HG03280 (cell line): Measurements from ENCODE around the gene DZIP1L.
A peak's percentile ranks its signal among the peaks of the same experiment; 100 is the strongest.

Experiments used
- ATAC-seq: cut with Tn5 transposase; IDR thresholded peaks from one replicate; pipeline ENCODE4 v1.9.1; 2021; ENCODE audit warnings: mild to moderate bottlenecking, moderate library complexity; ENCODE audit not compliant: unreplicated experiment

The DZIP1L gene

DNA sequence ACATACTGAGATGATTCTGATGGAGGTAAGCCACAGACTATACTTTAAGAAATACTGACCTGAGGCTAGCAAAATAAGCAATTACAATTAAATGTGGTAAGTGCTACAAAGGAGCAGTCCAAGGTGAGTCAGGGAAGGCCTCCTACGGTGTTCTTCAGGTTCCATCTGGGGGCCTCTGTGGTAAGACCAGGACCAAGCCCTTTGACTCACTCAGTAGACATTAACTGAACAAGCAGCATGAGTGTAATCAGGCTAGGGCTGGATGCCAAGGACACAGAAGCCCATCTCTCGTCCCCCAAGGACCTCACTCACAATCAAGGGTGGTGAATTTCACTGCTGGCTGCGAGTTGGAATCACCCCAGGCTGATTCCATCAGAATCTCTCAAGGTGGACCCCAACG is 37.3 kb downstream of the DZIP1L start:
- ATAC-seq: no peak

- ATAC-seq: no peak
Measured at GRCh38 chr3:138072796-138073195, 42.6 kb downstream of the DZIP1L start.

DNA sequence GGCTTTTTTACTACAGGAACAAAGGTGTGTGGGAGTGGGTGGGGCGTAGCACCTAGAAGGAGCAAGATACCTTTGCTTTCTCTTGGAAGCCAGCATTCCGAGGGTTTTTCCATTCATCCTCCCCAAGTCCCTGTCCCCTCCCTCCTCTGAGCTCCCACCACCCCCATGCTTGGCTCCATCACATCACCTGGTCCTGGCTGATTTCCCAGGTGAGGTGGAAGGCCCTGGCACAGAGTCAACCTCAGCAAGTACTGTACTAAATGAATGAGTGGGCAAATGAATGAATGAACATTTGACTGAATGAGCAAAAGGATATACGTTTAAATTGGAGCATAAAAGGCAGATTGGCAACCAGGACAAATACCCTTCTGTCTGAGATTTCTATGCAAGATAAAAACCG is 45.4 kb downstream of the DZIP1L start:
- ATAC-seq: no peak

GRCh38 chr3:138068579-138069174 is 46.7 kb downstream of the DZIP1L start:
- ATAC-seq: peak; percentile 74

GRCh38 chr3:138068046-138068445 is 47.4 kb downstream of the DZIP1L start:
- ATAC-seq: no peak

- ATAC-seq: no peak
Measured at GRCh38 chr3:138066972-138067371, 48.4 kb downstream of the DZIP1L start.

- peak; percentile 87 for ATAC-seq
Measured at GRCh38 chr3:138066383-138066782, 49.0 kb downstream of the DZIP1L start.

- ATAC-seq: no peak
Measured at GRCh38 chr3:138065949-138066348, 49.5 kb downstream of the DZIP1L start.

DNA sequence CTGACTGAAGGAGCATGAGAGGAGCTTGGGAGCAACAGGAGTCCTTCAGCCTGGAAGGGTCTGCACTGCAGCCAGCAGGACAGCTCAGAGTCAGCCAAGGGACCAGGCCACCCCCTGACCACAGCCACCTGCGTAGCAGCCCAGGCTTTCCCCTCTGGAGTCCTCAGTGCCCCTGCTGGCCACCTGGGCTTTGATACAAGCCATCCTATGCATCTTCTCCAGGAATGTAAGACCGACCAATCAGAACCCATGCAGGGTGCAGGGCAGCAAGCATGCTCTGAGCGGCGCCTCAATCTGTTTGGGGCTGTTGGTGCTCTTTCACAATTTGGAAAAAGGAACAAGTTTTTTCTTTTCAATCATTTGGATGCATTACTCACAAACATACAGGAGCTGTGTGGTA is 52.0 kb downstream of the DZIP1L start:
- ATAC-seq: no peak

DNA sequence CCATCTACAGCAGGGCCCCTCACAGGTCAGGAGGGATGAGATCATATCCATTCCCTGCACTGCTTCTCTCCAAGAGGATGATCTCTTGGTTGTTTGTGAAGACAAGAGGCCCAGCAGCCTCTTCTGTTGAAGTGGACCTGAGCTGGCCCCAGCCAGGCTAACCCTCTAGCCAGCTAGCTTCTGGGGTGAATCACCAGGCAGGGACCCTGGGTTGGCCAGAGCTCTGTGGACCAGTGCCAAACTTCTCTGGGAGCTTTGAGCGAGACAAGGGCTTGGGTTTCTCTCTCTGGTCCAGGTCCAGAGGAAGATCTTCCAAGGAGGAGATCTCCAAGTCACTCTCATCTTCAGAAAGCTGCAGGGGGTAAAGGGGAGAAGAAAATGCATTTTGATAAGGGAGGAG is 52.8 kb downstream of the DZIP1L start:
- ATAC-seq: no peak

DNA sequence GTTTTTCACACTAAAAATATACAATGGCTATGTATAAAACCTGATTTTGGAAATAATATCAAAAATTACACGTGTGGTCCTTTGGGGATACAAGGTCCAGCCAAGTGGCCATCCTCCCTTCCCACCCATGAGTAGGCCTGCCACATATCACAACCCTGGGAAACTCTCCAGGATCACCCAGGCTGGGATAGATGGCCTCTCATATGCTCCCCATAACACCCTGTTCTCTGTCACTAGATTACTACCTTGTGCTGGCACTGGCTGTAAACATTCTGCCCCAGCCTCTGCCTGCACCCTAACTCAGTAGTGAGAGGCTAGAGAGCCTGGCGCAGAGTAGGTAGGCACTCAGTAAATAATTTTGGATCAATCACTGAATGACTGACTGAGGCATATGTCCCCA is 53.4 kb downstream of the DZIP1L start:
- no peak for ATAC-seq

- no peak for ATAC-seq
Measured at GRCh38 chr3:138060792-138061191, 54.6 kb downstream of the DZIP1L start.

DNA sequence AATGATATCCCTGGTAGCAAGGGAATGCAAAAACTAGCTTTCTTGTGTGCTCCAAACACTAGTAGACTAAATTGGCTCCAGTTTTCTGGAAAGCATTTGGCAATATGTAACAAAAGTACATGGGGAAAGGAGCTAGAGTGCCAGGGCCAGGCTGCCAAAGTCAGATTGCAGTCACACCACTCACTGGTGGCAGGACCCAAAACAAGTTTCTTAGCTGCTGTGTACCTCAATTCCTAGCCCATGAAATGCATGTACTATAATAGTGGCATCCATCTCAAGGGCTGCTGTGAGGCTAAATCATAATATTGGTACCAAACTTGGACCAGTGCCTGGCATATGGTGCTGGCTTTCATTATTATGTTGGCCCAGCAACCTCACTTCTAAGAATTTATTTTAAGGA is 56.1 kb downstream of the DZIP1L start:
- no peak for ATAC-seq

DNA sequence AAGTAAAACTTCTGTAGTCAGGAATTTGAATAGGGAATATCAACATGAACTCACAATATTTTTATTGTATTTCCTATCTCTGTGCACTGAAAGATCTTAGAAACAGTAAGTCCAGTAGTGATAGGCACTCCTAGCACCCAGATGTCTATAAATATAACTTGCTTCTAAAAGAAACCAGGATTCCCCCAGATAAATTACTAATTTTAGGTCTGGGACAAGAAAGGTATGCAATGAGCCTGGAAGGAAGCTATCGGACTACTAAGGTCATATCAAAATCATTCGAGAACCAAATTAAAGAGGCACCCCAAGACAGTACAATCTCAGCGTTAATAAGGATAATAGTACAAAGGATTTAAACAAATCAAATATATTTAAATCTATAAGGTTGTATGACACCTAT is 58.0 kb downstream of the DZIP1L start:
- ATAC-seq: no peak

DNA sequence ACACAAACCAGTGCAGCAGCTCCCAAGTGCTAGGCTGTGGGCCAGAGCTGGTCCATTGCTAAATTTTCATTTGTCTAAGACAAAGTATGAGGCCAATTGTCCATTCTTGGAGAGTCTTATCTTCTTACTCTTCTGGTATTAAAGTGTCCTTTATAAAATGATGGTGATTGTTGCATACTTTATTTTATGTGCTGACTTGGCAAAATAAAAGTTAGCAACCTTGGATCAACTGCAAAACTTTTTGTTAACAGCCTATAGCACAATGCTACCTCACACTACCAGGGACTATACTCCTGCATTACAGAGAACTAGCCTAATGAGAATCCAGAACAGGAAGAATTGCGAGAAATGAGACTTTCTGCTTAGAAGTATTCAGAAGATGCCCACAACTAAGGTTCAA is 61.4 kb downstream of the DZIP1L start:
- ATAC-seq: no peak

DNA sequence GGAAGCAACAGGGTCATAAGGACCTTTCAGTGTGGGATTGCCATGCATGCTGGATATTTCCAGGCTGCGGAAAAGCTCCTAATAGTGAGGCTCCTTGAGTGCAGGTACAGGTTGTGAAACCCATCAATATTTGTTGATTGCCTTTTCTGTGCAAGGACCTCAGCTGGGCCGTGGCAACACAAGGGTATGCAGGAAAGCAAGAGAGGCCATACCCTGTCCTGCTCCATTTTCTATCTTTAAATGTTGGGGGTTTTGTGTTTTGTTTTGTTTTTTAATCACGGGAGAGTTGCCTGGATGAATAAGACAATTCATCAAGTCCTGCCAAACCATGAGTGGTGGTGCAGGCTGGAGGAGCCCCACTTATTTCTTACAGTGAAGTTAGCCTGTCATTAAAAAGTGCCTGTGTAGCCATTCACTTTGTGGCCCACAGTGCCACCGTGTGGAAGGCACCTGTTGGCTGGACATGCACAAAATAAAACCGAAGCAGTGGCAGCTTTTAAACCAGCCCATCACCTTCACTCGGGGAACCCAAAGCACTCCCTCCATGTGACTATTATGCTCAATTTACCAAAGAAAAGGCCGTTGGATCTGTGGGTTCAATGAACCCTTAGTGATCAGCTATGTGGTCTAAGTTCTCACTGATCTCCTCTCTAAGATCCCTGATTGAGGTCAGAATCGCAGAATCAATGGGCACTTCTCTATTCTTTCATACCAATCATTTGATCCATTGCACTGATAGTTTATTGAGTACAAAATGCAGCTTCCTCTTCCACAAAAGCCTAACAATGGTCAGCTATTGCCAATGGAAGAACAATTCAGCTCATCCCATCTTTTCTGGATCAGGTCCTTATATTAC is 63.2 kb downstream of the DZIP1L start:
- peak; percentile 58 for ATAC-seq

GRCh38 chr3:138049157-138049919 is 66.1 kb downstream of the DZIP1L start:
- no peak for ATAC-seq

DNA sequence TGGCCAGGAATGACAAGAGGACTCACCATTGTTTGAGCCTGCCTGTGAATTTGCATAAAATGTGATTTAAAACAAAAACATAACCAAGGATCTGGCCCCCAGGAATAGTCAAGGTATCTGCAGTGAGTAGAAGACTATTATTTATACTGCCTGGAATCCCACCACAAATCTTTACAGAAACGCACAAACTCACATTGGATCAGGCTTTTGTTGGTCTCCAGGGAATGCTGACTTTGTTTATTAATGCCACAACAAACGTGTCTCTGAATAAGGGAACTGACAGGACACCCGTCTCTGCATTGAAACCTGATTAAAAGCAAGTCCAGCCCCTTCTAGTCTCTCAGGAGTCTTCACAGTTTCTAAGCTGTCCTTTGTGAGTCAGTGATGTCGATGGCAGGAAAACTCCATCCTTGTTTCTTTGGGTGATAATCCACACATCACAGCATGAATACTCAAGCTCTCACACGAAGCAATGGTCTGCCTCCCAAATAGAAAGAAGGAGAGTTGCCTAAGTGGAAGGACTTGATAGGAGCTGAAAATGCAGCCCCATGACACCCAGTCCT is 67.7 kb downstream of the DZIP1L start:
- no peak for ATAC-seq

DNA sequence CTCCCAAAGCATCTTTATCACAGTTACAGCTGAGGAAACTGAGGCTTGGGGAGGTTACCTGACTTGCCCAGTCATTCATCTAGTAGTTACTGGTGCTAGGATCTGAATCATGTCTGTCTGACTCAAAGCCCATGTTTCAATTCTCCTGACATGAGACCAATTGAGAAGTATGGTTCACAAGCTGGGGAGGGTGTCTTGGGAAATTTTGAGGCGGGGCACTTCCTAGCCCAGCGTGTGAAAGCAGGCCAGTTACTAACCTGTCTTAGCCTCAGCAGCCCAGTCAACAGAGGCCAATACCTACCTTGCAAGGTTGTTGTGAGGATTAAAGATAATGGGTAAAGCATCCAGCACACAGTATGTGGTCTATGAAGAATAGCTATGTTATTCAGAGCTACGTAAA is 68.5 kb downstream of the DZIP1L start:
- no peak for ATAC-seq

GRCh38 chr3:138046085-138046484 is 69.3 kb downstream of the DZIP1L start:
- ATAC-seq: no peak

- no peak for ATAC-seq
Measured at GRCh38 chr3:138043266-138044029, 72.0 kb downstream of the DZIP1L start.
